GM19468 (cell line): ENCODE data around the gene SLC35A4.
A peak's percentile ranks its signal among the peaks of the same experiment; 100 is the strongest.

ENCODE experiments used
- ATAC-seq: cut with Tn5 transposase; IDR thresholded peaks from one replicate; pipeline ENCODE4 v1.9.1; 2021; ENCODE audit warnings: mild to moderate bottlenecking, moderate library complexity, moderate number of reproducible peaks; ENCODE audit not compliant: unreplicated experiment; ENCODE audit errors: extremely low read depth

The SLC35A4 gene

GRCh38 chr5:140564196-140565023 lies at the start of gene SLC35A4, which contains the start of gene APBB3:
Gene SLC35A4, plus strand, starts transcription at chr5:140564828. Its CDS starts 2,342 bp downstream, at chr5:140567170.
Gene APBB3, minus strand, starts transcription at chr5:140564598. Its CDS starts 353 bp downstream, at chr5:140564245.
- peak; percentile 79 for ATAC-seq

DNA sequence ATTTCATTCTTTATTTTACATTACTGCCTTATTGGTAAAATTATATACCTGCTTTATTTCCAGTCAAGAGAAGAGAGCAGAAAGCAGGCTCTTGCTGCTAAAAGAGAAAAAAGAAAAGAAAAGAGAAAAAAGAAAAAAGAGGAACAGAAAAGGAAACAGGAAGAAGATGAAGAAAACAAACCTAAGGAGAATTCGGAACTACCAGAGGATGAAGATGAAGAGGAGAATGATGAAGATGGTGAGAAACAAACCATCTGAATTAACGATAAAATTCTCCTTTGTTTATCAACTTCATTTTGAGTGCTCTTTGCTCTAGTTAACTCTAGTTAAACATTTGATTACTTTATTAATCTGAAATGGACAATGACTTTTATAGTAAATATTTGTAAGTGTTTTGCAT lies 40.6 kb upstream of the SLC35A4 start:
- no peak for ATAC-seq

- no peak for ATAC-seq
These were observed 24.4 kb upstream of the SLC35A4 start for GRCh38 chr5:140540227-140540626.

- ATAC-seq: no peak
These were observed 21.7 kb upstream of the SLC35A4 start for GRCh38 chr5:140542972-140543371.

DNA sequence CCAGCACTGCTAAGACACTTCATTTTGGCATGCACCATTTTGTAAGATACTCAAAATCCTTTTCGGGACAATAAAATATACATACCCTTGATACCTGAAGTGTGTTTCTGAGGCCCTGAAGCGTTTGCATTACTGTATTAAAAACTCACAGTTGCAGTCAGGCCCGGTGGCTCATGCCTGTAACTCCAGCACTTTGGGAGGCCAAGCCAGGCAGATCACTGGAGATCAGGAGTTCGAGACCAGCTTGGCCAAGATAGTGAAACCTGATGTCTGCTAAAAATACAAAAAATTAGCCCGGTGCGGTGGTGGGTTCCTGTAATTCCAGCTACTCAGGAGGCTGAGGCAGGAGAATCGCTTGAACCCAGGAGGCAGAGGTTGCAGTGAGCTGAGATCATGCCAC lies 19.6 kb upstream of the SLC35A4 start:
- ATAC-seq: no peak

GRCh38 chr5:140545606-140546005 lies 19.0 kb upstream of the SLC35A4 start:
- no peak for ATAC-seq

DNA sequence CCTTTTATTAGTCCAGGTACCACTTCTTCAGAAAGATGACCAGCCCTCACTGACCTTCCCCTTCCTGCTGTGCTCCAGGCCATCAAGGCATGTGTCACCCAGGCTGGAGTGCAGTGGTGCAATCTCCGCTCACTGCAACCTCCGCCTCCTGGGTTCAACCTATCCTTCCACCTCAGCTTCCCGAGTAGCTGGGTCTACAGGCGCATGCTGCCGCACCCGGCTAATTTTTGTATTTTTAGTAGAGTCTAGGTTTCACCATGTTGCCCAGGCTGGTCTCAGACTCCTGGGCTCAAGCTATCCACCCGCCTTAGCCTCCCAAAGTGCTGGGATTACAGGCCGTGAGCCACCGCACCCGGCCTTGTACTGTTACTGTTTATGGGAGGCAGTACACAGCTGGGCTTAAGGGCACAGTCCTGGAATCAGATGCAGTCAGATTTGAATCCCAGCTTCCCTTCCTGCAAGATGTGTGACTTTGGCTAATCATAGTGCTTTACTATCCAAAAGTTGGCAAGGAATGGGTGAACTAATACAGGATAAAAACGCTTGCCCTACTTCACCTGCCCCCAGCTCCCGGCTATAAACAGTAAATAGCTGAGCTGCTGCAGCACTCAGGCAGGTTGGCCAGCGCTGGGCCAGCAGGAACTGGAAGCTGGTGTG lies 17.6 kb upstream of the SLC35A4 start:
- ATAC-seq: no peak

DNA sequence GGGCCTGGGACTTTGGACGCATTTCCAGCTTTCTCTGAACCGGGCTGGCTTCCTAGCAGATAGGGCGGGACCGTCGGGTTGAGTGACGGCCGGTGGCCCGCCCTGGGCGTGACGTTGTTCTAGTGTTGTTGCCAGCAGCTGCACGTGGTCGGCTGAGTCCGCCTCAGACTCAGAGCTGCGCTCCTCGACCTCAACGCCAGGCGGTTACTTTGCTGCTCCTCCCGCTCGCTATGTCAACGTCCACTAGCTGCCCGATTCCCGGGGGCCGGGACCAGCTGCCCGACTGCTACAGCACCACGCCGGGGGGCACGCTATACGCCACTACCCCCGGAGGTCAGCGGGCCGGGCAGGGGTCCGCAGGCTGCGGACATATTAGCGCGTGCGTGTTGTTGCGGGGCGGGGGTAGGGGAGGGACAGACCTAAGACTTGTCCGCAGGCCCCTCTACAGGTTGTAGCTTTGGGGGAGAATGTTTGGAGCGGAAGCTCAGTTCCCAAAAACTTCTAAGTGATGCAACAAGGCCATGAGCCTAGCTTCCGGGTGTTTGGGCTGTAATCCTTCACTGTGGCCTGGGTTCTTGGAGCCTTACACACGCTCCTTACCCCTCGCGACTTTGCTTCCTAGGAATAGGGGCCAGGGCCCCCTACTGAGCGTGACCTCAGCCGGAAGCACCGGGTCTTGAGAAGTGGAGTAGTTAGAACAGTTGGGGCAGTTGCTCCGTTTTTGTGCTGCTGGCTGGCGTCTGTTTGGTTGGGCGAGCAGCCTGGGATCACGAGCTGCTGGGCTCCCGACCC lies 16.9 kb upstream of the SLC35A4 start, which contains the start of gene EIF4EBP3:
Gene EIF4EBP3, plus strand, starts transcription at position 155 of the 792 bp plus-strand sequence. Its CDS starts 76 bp downstream, at position 231.
- ATAC-seq: peak; percentile 98

- ATAC-seq: no peak
These were observed 16.3 kb upstream of the SLC35A4 start for GRCh38 chr5:140548300-140548688.

GRCh38 chr5:140548791-140549190 lies 15.8 kb upstream of the SLC35A4 start:
- no peak for ATAC-seq

- ATAC-seq: no peak
These were observed 15.1 kb upstream of the SLC35A4 start for GRCh38 chr5:140549237-140550144.

DNA sequence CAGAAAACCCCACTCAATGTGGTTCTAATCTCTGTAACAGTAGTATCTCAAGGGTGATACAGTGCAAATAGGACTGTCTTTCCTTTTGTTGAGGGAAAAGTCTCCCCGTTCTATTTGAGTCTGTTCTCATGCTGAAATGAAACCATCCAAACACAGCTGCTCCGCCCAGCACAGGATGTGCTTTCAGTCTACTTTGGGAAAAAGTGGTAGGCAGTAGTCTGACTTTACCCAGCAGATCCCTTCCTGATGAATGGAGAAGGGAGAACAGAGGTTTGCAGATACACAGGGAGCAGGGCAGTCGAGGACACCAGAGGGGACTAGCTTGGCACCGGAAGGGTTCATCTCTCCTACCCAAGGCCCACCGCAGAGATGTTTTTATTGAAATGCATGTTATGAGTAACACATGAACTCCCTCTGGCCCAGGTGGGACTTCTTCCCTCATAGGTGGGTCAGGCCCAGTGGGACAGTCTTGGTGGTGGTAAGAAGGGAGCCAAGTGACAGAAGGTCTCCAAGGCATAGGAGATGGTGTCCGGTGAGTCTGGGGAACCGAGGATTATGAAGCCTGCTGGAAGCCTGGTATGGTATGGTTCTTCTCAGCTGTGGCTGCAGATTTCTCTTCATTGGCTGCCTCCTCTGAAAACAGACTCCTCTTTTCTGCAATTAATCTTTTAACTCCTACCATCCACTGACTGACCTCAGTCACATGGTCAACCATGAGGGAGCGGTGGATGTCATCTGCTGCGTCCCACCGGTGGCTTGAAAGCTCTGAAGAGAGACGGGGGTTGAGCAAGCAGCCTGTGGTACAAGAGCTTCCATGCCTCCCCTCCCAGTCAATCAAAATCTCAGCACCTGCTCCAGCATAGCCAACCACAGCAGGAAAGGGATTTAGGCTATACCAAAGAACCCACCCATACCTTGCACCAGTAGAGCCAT lies 14.2 kb upstream of the SLC35A4 start:
- ATAC-seq: no peak

DNA sequence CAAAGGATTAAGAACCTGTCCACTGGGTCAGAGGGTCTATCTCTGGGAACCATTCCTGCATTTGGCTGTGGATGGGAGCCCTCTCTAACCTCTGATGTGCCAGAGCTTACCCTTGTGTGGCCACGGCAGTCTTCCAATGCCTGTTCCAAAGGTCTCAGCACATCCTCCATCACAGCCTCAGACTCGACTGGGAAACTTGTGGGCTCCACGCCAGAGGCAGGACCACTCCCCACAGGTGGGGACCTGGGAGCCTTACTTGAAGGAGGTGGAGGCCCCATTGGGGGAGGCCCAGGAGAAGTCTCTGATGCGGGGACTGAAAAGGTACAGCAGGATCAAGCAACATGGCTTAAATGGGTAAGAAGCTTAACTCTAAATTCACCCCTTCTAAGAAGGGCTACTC lies 12.8 kb upstream of the SLC35A4 start:
- ATAC-seq: no peak

DNA sequence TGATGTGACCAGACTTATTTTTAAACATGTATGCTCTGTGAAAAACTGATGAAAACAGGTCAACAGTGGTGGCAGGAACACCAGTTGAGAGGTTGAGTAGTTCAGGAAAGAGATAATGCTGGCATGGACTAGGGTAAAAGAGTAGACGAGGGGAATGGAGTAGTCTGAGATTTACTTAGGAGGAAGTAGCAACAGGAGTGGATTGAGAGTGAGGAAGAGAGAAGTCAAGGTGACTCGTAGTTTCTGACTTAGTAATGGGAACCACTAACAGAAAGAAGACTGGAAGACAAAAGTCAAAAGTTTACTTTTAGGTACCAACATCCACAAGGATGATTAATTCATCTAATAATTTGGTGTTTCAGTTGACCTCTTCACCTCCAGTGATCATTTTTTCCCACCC lies 11.0 kb upstream of the SLC35A4 start:
- ATAC-seq: no peak

GRCh38 chr5:140554454-140554853 lies 10.2 kb upstream of the SLC35A4 start:
- ATAC-seq: no peak

DNA sequence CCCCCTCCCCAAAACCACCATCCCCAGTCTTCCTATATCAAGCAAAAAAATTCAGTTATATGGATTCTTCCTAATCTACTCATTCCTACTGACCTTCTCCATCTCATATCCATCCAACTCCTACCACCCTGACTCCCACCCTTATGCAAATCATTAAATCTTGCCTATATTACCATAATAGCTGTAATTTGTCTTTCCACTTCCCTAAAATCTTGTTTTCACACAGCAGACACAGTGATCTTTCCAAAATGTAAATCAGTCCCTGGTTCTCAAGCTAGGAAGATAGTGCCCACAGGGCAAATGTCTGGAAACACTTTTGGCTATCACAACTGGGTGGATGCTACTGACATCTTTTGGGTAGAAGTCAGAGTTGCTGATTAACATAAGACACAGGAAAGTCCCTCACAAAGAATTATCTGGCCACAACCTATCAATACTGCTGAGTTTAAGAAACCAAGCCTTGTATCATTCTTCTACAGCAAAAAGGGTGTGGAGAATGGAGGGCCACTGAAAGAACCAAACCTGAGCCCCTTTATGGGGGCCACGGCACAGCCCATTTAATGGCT lies 8.8 kb upstream of the SLC35A4 start:
- ATAC-seq: no peak

- no peak for ATAC-seq
These were observed 8.2 kb upstream of the SLC35A4 start for GRCh38 chr5:140556438-140556837.

DNA sequence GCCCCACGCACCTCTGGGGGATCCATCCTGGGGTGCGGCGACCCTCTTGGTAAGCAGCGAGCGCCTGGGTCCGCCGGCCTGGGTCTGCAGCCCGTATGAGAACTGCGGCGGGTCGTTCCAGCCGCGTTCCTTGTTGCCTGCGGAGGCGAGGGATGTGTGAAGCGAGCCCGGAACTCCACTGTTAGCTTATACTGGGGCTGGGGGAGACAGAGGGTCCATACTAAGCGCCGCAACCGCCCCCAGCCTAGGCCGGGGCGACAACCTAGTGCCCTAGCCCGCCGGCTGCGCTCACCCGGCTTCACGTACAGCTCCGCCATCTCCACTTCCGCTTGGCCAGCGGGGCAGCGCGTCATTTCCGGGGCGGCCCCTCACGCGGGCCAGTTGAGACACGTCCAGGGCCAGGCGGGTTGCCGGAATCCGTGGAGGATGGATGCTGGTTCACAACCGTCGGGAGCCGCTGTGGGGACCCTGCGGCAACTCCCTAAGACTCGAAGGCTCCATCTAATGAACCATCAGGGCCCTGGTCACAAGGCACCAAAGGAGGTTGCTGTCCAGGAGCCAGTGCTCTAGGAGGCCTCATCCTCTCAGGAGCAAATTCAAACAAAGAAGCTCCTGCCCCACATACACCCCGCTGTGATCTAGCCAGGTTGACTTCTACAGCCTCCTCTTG lies 7.4 kb upstream of the SLC35A4 start, which contains the start of gene SRA1:
Gene SRA1, minus strand, starts transcription at position 338 of the 670 bp plus-strand sequence. Its CDS starts 21 bp downstream, at position 317.
- ATAC-seq: peak; percentile 99
